NCI-H748 treated with DMSO at 0.1 percent for 48 hours (cell line): ENCODE measurements around the gene MAP2K3.

Experiments used
- DNase-seq: peaks from one replicate; lab custom pipeline; 2025; lab: John Stamatoyannopoulos, UW

The MAP2K3 gene

GRCh38 chr17:21282850-21283249 lies 1.7 kb upstream of the MAP2K3 start:
- no peak for DNase-seq

- peak; percentile 48 for DNase-seq
Observed at GRCh38 chr17:21283482-21284318, 811 bp upstream of the MAP2K3 start.

- no peak for DNase-seq
Observed at GRCh38 chr17:21285164-21286065, 904 bp downstream of the MAP2K3 start.

GRCh38 chr17:21286066-21286770 lies 1.7 kb downstream of the MAP2K3 start:
- DNase-seq, result no peak

GRCh38 chr17:21286909-21287702 lies 2.6 kb downstream of the MAP2K3 start:
- no peak for DNase-seq

GRCh38 chr17:21287703-21288449 lies 3.4 kb downstream of the MAP2K3 start:
- no peak for DNase-seq

GRCh38 chr17:21288571-21289017 lies 4.1 kb downstream of the MAP2K3 start:
- DNase-seq, result no peak

GRCh38 chr17:21289175-21289901 lies 4.8 kb downstream of the MAP2K3 start:
- no peak for DNase-seq

GRCh38 chr17:21289902-21290571 lies 5.5 kb downstream of the MAP2K3 start:
- DNase-seq, result no peak

- no peak for DNase-seq
Observed at GRCh38 chr17:21291357-21291756, 6.8 kb downstream of the MAP2K3 start.

- DNase-seq, result no peak
Observed at GRCh38 chr17:21291862-21292261, 7.4 kb downstream of the MAP2K3 start.

GRCh38 chr17:21292867-21293830 lies 8.6 kb downstream of the MAP2K3 start:
- DNase-seq, result no peak

GRCh38 chr17:21293831-21294210 lies 9.3 kb downstream of the MAP2K3 start:
- no peak for DNase-seq

GRCh38 chr17:21294321-21295035 lies 10.0 kb downstream of the MAP2K3 start:
- DNase-seq, result no peak

- no peak for DNase-seq
Observed at GRCh38 chr17:21295036-21295952, 10.8 kb downstream of the MAP2K3 start.
